ENCODE data around the gene VPS50.

Gene VPS50

DNA sequence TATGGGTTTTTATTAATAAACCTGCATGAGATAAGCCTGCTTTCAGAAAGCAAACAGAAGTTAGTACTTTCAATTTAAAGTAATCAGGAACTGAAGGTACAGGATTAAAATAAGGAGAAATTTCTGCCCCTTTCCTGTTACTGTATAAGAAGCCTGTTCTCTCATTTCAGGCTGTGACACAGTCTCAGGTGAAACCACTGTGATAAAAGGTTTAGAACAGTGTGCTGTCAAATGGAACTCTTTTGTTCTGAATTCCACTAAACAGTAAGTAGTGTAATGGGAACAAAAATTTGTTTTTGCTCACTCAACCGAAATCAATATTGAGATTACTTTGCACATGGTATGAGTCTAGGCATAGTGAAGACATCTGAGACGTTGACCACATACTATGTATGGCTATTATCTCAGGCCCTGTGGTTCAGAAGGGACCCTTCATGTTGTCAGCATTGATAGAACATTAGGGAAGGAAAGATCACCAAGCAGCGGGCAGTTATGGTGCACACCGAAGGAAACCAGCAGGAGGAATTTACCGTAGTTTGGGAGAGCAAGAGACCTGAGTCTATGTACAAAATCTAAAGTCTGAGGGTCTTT, 20.8 kb upstream of the VPS50 start:
- H3K4me1 ChIP-seq (ENCODE audit: control insufficient read depth, insufficient read depth, low read length, poor library complexity, severe bottlenecking): no peaks in the 10 kb centered on the region
- H3K9me3 ChIP-seq (ENCODE audit: control insufficient read depth, low read length): no peaks in the 10 kb centered on the region
- no peak overlapping the region for H3K27ac ChIP-seq (ENCODE audit: low read depth, low read length, severe bottlenecking)
- WGBS, 2 experiments (ENCODE audit: insufficient coverage in 2 of 2): 42 to 67% methylated on average over 2 to 5 of the region's 5 CpGs
- no peak overlapping the region for H3K4me3 ChIP-seq (ENCODE audit: extremely low read depth, insufficient read depth, low read length, poor library complexity, severe bottlenecking)
- H3K36me3 ChIP-seq (ENCODE audit: control insufficient read depth, insufficient read depth, low read length): no peaks in the 10 kb centered on the region

DNA sequence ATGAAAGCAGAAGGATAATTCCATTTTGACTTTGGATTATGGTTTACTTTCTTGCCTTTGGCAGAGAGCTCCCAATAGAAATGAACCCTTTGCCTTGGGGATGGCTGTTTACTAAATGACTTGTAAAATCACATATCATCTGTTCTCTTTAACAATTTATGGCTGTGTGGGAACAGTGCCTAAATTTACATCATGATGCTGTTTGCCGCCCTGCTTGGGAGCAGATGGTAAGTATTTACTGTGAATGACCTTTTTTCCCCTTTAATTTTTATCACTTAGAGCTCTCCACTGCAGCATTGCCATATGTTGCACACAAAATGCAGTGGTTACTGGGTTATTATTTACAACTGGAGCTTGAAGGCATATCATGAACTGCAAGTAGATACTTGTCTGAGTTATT, 19.3 kb upstream of the VPS50 start:
- H3K36me3 ChIP-seq (ENCODE audit: control insufficient read depth, insufficient read depth, low read length): no peaks in the 10 kb centered on the region
- H3K9me3 ChIP-seq (ENCODE audit: control insufficient read depth, low read length): no peaks in the 10 kb centered on the region
- no peaks in the 10 kb centered on the region for H3K4me1 ChIP-seq (ENCODE audit: control insufficient read depth, insufficient read depth, low read length, poor library complexity, severe bottlenecking)
- WGBS, 2 experiments (ENCODE audit: insufficient coverage in 2 of 2): no CpG with 5 or more reads among the region's 1 CpG
- no peak overlapping the region for H3K27ac ChIP-seq (ENCODE audit: low read depth, low read length, severe bottlenecking)
- no peak overlapping the region for H3K4me3 ChIP-seq (ENCODE audit: extremely low read depth, insufficient read depth, low read length, poor library complexity, severe bottlenecking)

DNA sequence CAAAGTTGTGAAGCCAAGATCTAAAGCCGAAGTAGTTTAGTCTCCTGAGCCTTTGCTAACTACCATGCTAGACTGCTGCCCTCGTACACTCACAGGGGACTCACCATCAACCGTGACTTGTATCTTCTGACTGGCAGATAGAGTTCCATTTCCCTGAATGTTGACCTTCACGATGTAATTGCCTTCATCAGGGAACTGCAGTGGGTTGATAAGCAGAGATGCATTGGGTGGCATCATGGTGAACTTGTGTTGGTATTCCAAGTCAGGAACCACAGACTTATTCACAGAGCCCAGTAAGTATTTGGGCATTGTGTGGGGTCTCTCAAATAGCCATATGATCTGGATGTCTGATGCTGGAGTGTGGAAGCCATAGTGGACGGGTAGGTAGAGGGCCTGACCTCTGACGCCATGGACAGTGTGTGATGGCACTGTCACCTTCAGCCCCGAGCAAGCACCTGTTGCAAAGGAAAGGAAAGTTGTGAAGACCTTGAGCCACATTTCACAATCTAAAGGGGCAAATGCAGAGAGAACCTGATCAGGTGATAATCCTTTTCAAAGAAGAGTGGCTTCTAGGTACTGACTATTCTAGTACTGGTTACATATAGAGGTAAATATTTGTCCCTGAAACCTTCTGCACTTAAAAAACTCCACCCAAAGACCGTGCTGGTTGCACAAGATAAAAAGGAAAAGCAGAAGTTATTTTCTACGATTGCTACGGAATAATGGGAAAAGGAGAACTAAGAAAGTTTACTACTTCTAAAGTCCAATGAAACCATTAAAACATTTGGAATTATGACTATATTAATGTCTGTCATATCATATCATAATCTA, 13.0 kb upstream of the VPS50 start:
- WGBS, 2 experiments (ENCODE audit: insufficient coverage in 2 of 2): 69 to 78% methylated on average over 5 to 6 of the region's 10 CpGs
- Histone ChIP-seq H3K4me1 (ENCODE audit: control insufficient read depth, insufficient read depth, low read length, poor library complexity, severe bottlenecking) (no peaks in the 10 kb centered on the region), H3K4me3 (ENCODE audit: extremely low read depth, insufficient read depth, low read length, poor library complexity, severe bottlenecking) (no peak overlapping the region), H3K36me3 (ENCODE audit: control insufficient read depth, insufficient read depth, low read length) (no peaks in the 10 kb centered on the region), H3K27ac (ENCODE audit: low read depth, low read length, severe bottlenecking) (no peak overlapping the region), H3K9me3 (ENCODE audit: control insufficient read depth, low read length) (no peaks in the 10 kb centered on the region)

DNA sequence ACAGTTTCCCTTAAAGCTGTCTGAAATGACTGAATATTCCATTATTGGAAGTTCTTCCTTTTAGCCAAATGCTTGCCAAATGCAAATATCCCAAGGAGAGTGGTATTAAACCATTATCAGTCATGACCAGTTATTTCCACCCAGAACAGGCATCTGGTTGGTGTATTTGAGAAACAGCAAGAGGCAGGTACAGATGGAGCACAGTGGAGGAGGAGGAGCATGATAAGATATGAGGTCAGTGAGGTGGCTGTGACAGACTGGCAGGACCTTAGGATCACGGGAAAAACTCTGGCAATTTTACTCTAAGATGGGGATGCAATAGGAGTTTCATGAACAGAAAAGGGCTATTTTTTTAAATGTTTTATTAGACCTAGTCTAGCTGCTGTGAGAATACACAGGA, 12.3 kb upstream of the VPS50 start:
- WGBS, 2 experiments (ENCODE audit: insufficient coverage in 2 of 2): 67 to 90% methylated on average over 1 of the region's 1 CpG
- Histone ChIP-seq H3K27ac (ENCODE audit: low read depth, low read length, severe bottlenecking) (no peak overlapping the region), H3K4me1 (ENCODE audit: control insufficient read depth, insufficient read depth, low read length, poor library complexity, severe bottlenecking) (no peaks in the 10 kb centered on the region), H3K36me3 (ENCODE audit: control insufficient read depth, insufficient read depth, low read length) (no peaks in the 10 kb centered on the region), H3K9me3 (ENCODE audit: control insufficient read depth, low read length) (no peaks in the 10 kb centered on the region), H3K4me3 (ENCODE audit: extremely low read depth, insufficient read depth, low read length, poor library complexity, severe bottlenecking) (no peak overlapping the region)

DNA sequence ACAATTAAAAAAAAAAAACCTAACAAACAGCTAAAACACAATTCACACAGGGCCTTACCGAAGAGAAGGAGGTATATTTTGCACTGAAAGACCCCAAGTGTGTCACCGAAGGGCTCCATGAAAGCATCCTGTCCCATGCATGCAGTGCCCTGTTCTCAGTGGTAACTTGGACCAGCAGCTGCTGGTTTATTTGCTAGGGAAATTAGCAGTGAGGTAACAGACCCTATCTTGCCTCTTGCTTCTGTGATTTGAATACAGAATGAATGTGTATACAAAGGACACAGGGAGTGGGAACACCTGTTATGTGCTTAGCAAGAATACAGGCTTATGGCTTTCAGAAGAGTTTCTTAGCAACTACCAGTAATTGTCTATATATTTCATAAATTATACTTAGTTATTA, 5.9 kb upstream of the VPS50 start, which contains the start of gene HEPACAM2:
TSS of gene HEPACAM2 (minus strand) at position 160 of the 400 bp plus-strand sequence.
- no peak within 1 kb of the TSS for H3K4me3 ChIP-seq (ENCODE audit: extremely low read depth, insufficient read depth, low read length, poor library complexity, severe bottlenecking)
- H3K4me1 ChIP-seq (ENCODE audit: control insufficient read depth, insufficient read depth, low read length, poor library complexity, severe bottlenecking): no peaks in the 10 kb centered on the region
- H3K36me3 ChIP-seq (ENCODE audit: control insufficient read depth, insufficient read depth, low read length): no peaks in the 10 kb centered on the region
- 56 to 71% methylated on average over 2 of the region's 2 CpGs for WGBS, 2 experiments (ENCODE audit: insufficient coverage in 2 of 2)
- H3K27ac ChIP-seq (ENCODE audit: low read depth, low read length, severe bottlenecking): no peak within 1 kb of the TSS
- H3K9me3 ChIP-seq (ENCODE audit: control insufficient read depth, low read length): no peaks in the 10 kb centered on the region

DNA sequence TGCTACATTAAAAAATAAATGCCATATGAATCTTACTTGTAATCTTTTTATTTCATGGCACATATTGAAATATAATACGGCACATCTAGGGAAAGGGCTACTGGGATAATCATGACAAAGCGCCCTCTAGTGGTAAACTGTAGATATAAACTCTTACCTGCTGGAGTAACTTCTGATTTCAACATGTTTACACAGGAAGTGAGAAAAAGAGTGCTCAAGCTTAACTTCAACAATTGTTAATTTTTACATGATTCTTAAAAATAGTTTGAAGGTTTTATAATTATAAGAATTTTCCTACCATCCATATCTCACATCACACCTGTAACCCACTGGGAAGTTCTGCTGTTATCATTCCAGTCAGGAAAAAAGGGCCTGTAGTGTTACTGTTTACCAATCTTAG, 3.9 kb upstream of the VPS50 start:
- Histone ChIP-seq H3K4me3 (ENCODE audit: extremely low read depth, insufficient read depth, low read length, poor library complexity, severe bottlenecking) (no peak overlapping the region), H3K4me1 (ENCODE audit: control insufficient read depth, insufficient read depth, low read length, poor library complexity, severe bottlenecking) (no peaks in the 10 kb centered on the region), H3K27ac (ENCODE audit: low read depth, low read length, severe bottlenecking) (no peak overlapping the region), H3K36me3 (ENCODE audit: control insufficient read depth, insufficient read depth, low read length) (no peaks in the 10 kb centered on the region), H3K9me3 (ENCODE audit: control insufficient read depth, low read length) (no peaks in the 10 kb centered on the region)
- WGBS, 2 experiments (ENCODE audit: insufficient coverage in 2 of 2): no CpG with 5 or more reads among the region's 2 CpGs

GRCh38 chr7:93231259-93231658, 907 bp upstream of the VPS50 start:
- H3K9me3 ChIP-seq (ENCODE audit: control insufficient read depth, low read length): no peaks in the 10 kb centered on the region
- H3K36me3 ChIP-seq (ENCODE audit: control insufficient read depth, insufficient read depth, low read length): no peaks in the 10 kb centered on the region
- H3K4me1 ChIP-seq (ENCODE audit: control insufficient read depth, insufficient read depth, low read length, poor library complexity, severe bottlenecking): no peaks in the 10 kb centered on the region
- H3K4me3 ChIP-seq (ENCODE audit: extremely low read depth, insufficient read depth, low read length, poor library complexity, severe bottlenecking): peak overlapping the region; percentile 70
- H3K27ac ChIP-seq (ENCODE audit: low read depth, low read length, severe bottlenecking): no peak overlapping the region
- WGBS, 2 experiments (ENCODE audit: insufficient coverage in 2 of 2): 96% methylated on average over 3 of the region's 5 CpGs; no CpG with 5 or more reads in 1 of the 2 experiments

- H3K4me1 ChIP-seq (ENCODE audit: control insufficient read depth, insufficient read depth, low read length, poor library complexity, severe bottlenecking): no peaks in the 10 kb centered on the region
- H3K9me3 ChIP-seq (ENCODE audit: control insufficient read depth, low read length): no peaks in the 10 kb centered on the region
- no peak overlapping the region for H3K27ac ChIP-seq (ENCODE audit: low read depth, low read length, severe bottlenecking)
- WGBS, 2 experiments (ENCODE audit: insufficient coverage in 2 of 2): 0% methylated on average over 1 to 3 of the region's 8 CpGs
- no peaks in the 10 kb centered on the region for H3K36me3 ChIP-seq (ENCODE audit: control insufficient read depth, insufficient read depth, low read length)
- peak overlapping the region; percentile 70 for H3K4me3 ChIP-seq (ENCODE audit: extremely low read depth, insufficient read depth, low read length, poor library complexity, severe bottlenecking)
Measured at GRCh38 chr7:93232673-93233018, 480 bp downstream of the VPS50 start.

DNA sequence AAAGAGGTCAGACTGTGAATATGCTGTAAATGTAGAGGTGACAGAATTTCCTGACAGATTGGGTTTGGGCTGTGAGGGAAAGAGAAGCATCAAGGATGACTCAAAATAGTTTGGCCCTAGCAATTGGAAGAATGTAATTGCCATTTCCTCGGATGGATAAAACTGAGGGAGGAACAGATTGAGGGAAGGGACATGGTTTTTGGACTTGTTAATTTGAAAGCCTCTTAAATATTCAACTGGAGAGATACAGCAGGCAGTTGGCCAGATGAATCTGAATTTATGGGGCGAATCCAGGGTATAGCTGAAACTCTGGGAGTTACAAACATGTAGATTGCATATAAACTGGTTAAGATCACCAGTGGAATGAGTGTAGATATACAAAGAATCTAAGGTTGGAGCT, 3.4 kb downstream of the VPS50 start:
- no peak overlapping the region for H3K27ac ChIP-seq (ENCODE audit: low read depth, low read length, severe bottlenecking)
- H3K4me3 ChIP-seq (ENCODE audit: extremely low read depth, insufficient read depth, low read length, poor library complexity, severe bottlenecking): no peak overlapping the region
- no peaks in the 10 kb centered on the region for H3K4me1 ChIP-seq (ENCODE audit: control insufficient read depth, insufficient read depth, low read length, poor library complexity, severe bottlenecking)
- 70 to 86% methylated on average over 2 of the region's 2 CpGs for WGBS, 2 experiments (ENCODE audit: insufficient coverage in 2 of 2)
- H3K36me3 ChIP-seq (ENCODE audit: control insufficient read depth, insufficient read depth, low read length): no peaks in the 10 kb centered on the region
- no peaks in the 10 kb centered on the region for H3K9me3 ChIP-seq (ENCODE audit: control insufficient read depth, low read length)

DNA sequence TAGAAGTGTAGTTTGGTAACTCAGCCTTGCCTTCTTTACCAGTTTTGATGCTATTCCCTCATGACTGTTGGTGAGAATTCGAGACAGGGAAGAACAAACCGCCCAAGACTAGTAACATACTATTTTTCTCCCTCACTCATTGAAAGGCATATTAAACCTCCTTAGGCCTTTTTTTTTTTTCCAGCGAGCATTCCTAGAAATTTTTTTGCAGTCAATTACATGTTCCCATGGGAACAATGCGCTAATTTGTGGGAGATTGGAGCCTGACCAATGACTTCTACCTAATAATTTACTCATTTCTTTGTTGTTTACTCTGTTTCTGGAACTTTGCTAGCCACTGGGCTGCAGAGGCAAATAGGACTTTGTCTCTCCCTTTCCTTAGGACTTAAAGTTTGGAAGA, 6.0 kb downstream of the VPS50 start:
- Histone ChIP-seq H3K4me1 (ENCODE audit: control insufficient read depth, insufficient read depth, low read length, poor library complexity, severe bottlenecking) (no peaks in the 10 kb centered on the region), H3K9me3 (ENCODE audit: control insufficient read depth, low read length) (no peaks in the 10 kb centered on the region), H3K4me3 (ENCODE audit: extremely low read depth, insufficient read depth, low read length, poor library complexity, severe bottlenecking) (no peak overlapping the region), H3K27ac (ENCODE audit: low read depth, low read length, severe bottlenecking) (no peak overlapping the region), H3K36me3 (ENCODE audit: control insufficient read depth, insufficient read depth, low read length) (no peaks in the 10 kb centered on the region)
- WGBS, 2 experiments (ENCODE audit: insufficient coverage in 2 of 2): 100% methylated on average over 2 to 3 of the region's 4 CpGs

DNA sequence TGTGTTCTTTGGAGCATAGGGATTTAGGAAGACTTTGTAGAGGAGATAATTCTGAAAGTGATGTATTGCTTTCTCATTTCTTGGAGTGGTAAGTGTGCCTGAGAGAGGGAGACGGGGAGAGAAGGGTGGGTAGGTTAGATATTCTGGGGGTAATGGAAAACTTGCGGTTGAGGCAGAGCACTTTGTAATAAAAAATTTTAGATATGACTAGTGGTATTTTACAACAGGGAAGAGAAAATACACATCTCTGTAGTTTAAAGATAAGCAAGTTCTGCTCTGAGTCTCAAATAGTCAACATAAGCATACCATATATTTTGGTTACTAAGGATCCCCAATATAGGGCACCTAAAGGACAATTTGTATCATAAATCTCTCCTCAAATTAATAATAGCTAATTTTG, 6.6 kb downstream of the VPS50 start:
- H3K4me3 ChIP-seq (ENCODE audit: extremely low read depth, insufficient read depth, low read length, poor library complexity, severe bottlenecking): no peak overlapping the region
- H3K4me1 ChIP-seq (ENCODE audit: control insufficient read depth, insufficient read depth, low read length, poor library complexity, severe bottlenecking): no peaks in the 10 kb centered on the region
- WGBS, 2 experiments (ENCODE audit: insufficient coverage in 2 of 2): 94% methylated on average over 2 of the region's 2 CpGs
- H3K9me3 ChIP-seq (ENCODE audit: control insufficient read depth, low read length): no peaks in the 10 kb centered on the region
- H3K36me3 ChIP-seq (ENCODE audit: control insufficient read depth, insufficient read depth, low read length): no peaks in the 10 kb centered on the region
- no peak overlapping the region for H3K27ac ChIP-seq (ENCODE audit: low read depth, low read length, severe bottlenecking)
